Spleen (tissue), 11 donors: Measurements from ENCODE around the gene ZNF385B. TPM values are rescaled to one million over a fixed set of nuclear protein-coding genes. Genes with fewer than 3 reads are reported as not detected.

ENCODE experiments used
- DNase-seq: peaks from one replicate; pipeline ENCODE4 v3.0.0-alpha.2; 2020
- H3K27ac ChIP-seq, 8 donors: fragments of 200-600 bp; sonication (generic) in 7 of 8; 1 replicate in 4 of 8; 2 replicates in 4 of 8; pipeline versions ENCODE4 v1.5.0 to v1.8.0; 2016 to 2021; ENCODE audit warnings: inconsistent platforms in 4 of 8, mild to moderate bottlenecking in 4 of 8, moderate library complexity in 1 of 8
- H3K27me3 ChIP-seq, 7 donors: fragments of 200-600 bp; sonication (generic) in 6 of 7; replicated peaks in 1 of 7; 1 replicate in 4 of 7; 2 replicates in 3 of 7; pipeline versions ENCODE4 v1.5.0 to v1.8.0; 2016 to 2021; ENCODE audit warnings: inconsistent platforms in 3 of 7, mild to moderate bottlenecking in 1 of 7
- H3K36me3 ChIP-seq, 6 donors: fragments of 200-600 bp; sonication (generic) in 5 of 6; 1 replicate in 4 of 6; 2 replicates in 2 of 6; pipeline versions ENCODE4 v1.5.0 to v1.8.0; 2016 to 2021; ENCODE audit warnings: inconsistent platforms in 2 of 6
- H3K4me1 ChIP-seq, 6 donors: fragments of 200-600 bp; sonication (generic) in 5 of 6; 1 replicate in 3 of 6; 2 replicates in 3 of 6; pipeline versions ENCODE4 v1.5.0 to v1.8.0; 2016 to 2021; ENCODE audit warnings: inconsistent platforms in 3 of 6
- H3K4me3 ChIP-seq, 8 donors: fragments of 200-600 bp; sonication (generic) in 7 of 8; 1 replicate in 4 of 8; 2 replicates in 4 of 8; pipeline versions ENCODE4 v1.5.0 to v1.8.0; 2016 to 2021; ENCODE audit warnings: inconsistent platforms in 4 of 8, mild to moderate bottlenecking in 4 of 8, moderate library complexity in 2 of 8
- H3K9me3 ChIP-seq, 8 donors: fragments of 200-600 bp; sonication (generic) in 7 of 8; 1 replicate in 4 of 8; 2 replicates in 4 of 8; pipeline versions ENCODE4 v1.5.0 to v1.8.0; 2016 to 2021; ENCODE audit warnings: inconsistent platforms in 4 of 8
- CTCF ChIP-seq, 11 experiments: fragments of 200-600 bp in 7 of 11; fragments of 450-650 bp in 4 of 11; sonication (generic) in 4 of 11; IDR thresholded peaks in 8 of 11; conservative IDR thresholded peaks in 3 of 11; 1 replicate in 7 of 11; 2 replicates in 4 of 11; pipeline versions ENCODE4 v1.4.0 to v1.8.0; 2016 to 2021; ENCODE audit warnings: antibody characterized with exemption in 11 of 11, inconsistent platforms in 4 of 11, mild to moderate bottlenecking in 1 of 11
- POLR2A ChIP-seq, 3 donors: fragments of 450-650 bp; IDR thresholded peaks; one replicate each; pipeline ENCODE4 v1.5.1; 2017; ENCODE audit warnings: antibody characterized with exemption in 3 of 3, mild to moderate bottlenecking in 1 of 3
- POLR2AphosphoS5 ChIP-seq, 3 donors: sonication (generic); formaldehyde crosslinking; IDR thresholded peaks; one replicate each; pipeline ENCODE4 v1.5.1; 2017; ENCODE audit warnings: antibody characterized with exemption in 3 of 3
- WGBS, 5 donors: extraction: QIAGEN DNeasy Blood & Tissue Kit in 3 of 5; methylation state at CpG; one replicate each; pipeline versions ENCODE4 v1.1.5 to v1.1.7; 2013 to 2018; 5-methylcytosine and 5-hydroxymethylcytosine counted together
- intact Hi-C: fragments of 100-400 bp; cut with DNase I; formaldehyde crosslinking; loops from one replicate; pipeline ENCODE4 v1.15.0; 2023; ENCODE audit warnings: low total_unique reads
- polyA plus RNA-seq, 3 donors: library from polyadenylated mRNA; stranded (reverse); fragments of 200-250 nt; gene quantifications; one replicate each; pipeline ENCODE4 v1.2.1, GENCODE V29; 2013
- total RNA-seq, 7 donors: library from RNA; depleted of rRNA in 3 of 7; stranded (reverse); fragments of >200 nt in 3 of 7; fragmentation: NEBNext Ultra II Directional in 4 of 7; extraction: Animal tissue kit (Norgen Biotek cat#: 25700) in 4 of 7; gene quantifications; one replicate each; pipeline versions ENCODE4 v1.1.0 to v1.2.1, GENCODE V29; 2016 to 2021
- donor health status: healthy with polysubstance abuse.
- donor health status: DM: no; HTN: no; CAD: no; lungs with moderate emphysema.
- donor health status: DM: no; HTN: no; CAD: no.
- donor health status: Bipolar disorder and iron deficiency.
- donor health status: healthy.
- donor health status: DM: no; HTN: no; CAD: no.
- donor health status: DM: yes; HTN: yes; CAD: no.

The ZNF385B gene
- total and polyA plus RNA-seq, 10 donors: 0.03 to 4.3 (median 0.37) TPM; not detected in 3

- intact Hi-C loops: no loop called here
- Histone ChIP-seq H3K9me3 (peaks cover 0 to 5% (median 0%) of the 10 kb centered on the region in 8 donors), H3K27me3 (no peaks in the 10 kb centered on the region), H3K4me1 (no peaks in the 10 kb centered on the region), H3K27ac (no peak overlapping the region), H3K36me3 (no peaks in the 10 kb centered on the region), H3K4me3 (no peak overlapping the region)
- no peak for DNase-seq
- TF ChIP-seq CTCF (IDR thresholded peaks at IDR 0.05 in 8 of 11, conservative IDR thresholded peaks at IDR 0.05 in 3 of 11): no peak
- no peak for TF ChIP-seq POLR2A (IDR thresholded peaks at IDR 0.05)
- no peak for TF ChIP-seq POLR2AphosphoS5 (IDR thresholded peaks at IDR 0.05)
- WGBS, 5 donors: 83 to 97% (median 95%) methylated on average over 1 of the region's 1 CpG
These were observed 349.0 kb downstream of the ZNF385B start for GRCh38 chr2:179512281-179513035.

- DNase-seq: no peak
- TF ChIP-seq POLR2A (IDR thresholded peaks at IDR 0.05) (no peak), POLR2AphosphoS5 (IDR thresholded peaks at IDR 0.05) (no peak), CTCF (IDR thresholded peaks at IDR 0.05 in 8 of 11, conservative IDR thresholded peaks at IDR 0.05 in 3 of 11) (no peak)
- H3K4me1 ChIP-seq: no peaks in the 10 kb centered on the region
- no peak overlapping the region for H3K27ac ChIP-seq
- H3K27me3 ChIP-seq: no peaks in the 10 kb centered on the region
- no peak overlapping the region for H3K4me3 ChIP-seq
- H3K36me3 ChIP-seq: no peaks in the 10 kb centered on the region
- peaks cover 0 to 5% (median 0%) of the 10 kb centered on the region in 8 donors for H3K9me3 ChIP-seq
- intact Hi-C loops: no loop called here
- 55 to 73% (median 59%) methylated on average over 4 of the region's 4 CpGs for WGBS, 5 donors
These were observed 350.2 kb downstream of the ZNF385B start for GRCh38 chr2:179511105-179511789.

- Histone ChIP-seq H3K36me3 (no peaks in the 10 kb centered on the region), H3K27me3 (no peaks in the 10 kb centered on the region), H3K9me3 (peaks cover 0 to 33% (median 11%) of the 10 kb centered on the region in 8 donors), H3K27ac (no peak overlapping the region), H3K4me1 (no peaks in the 10 kb centered on the region), H3K4me3 (no peak overlapping the region)
- intact Hi-C loops: no loop called here
- no peak for TF ChIP-seq POLR2AphosphoS5 (IDR thresholded peaks at IDR 0.05)
- no peak for DNase-seq
- 69 to 100% (median 94%) methylated on average over 1 to 4 of the region's 4 CpGs for WGBS, 5 donors
These were observed 366.1 kb downstream of the ZNF385B start for GRCh38 chr2:179495315-179495714.

- intact Hi-C loops: no loop called here
These were observed 372.8 kb downstream of the ZNF385B start for GRCh38 chr2:179488563-179488962.

More at GRCh38 chr2:179488563-179488962, 372.8 kb downstream of the ZNF385B start:
- no peak for TF ChIP-seq POLR2A (IDR thresholded peaks at IDR 0.05)
- no peak for DNase-seq
- no peak overlapping the region for H3K4me3 ChIP-seq
- no peaks in the 10 kb centered on the region for H3K9me3 ChIP-seq
- no peaks in the 10 kb centered on the region for H3K27me3 ChIP-seq
- H3K4me1 ChIP-seq: no peaks in the 10 kb centered on the region
- 64 to 75% (median 73%) methylated on average over 2 of the region's 2 CpGs for WGBS, 5 donors
- no peaks in the 10 kb centered on the region for H3K36me3 ChIP-seq
- no peak overlapping the region for H3K27ac ChIP-seq
